Activated CD8-positive, alpha-beta memory T cell treated with anti-CD3 and anti-CD28 coated beads, Interleukin-2, amount 10 ng/mL, durations not matched to agents 7 days and 5 days (primary cell): ENCODE results near the gene NUP153. TPM values are rescaled to one million over a fixed set of nuclear protein-coding genes. Genes with fewer than 3 reads are reported as not detected.

Experiments used
- ATAC-seq: fragments of 150-1000 bp; cut with Tn5 transposase; one replicate; pipeline ENCODE4 v1.10.0; 2021; ENCODE audit warnings: moderate library complexity
- CTCF ChIA-PET: fragments of 350-600 bp; sonication (Branson Sonifier 250); formaldehyde crosslinking; loops from one replicate; lab custom pipeline; 2021; ENCODE audit warnings: antibody characterized with exemption; lab: Charles Lee
- DNase-seq: peaks from one replicate; pipeline ENCODE4 v3.0.0-alpha.2; 2020
- H3K27ac Mint-ChIP-seq: one replicate; pipeline ENCODE4 v1.8.0; 2021; ENCODE audit warnings: mild to moderate bottlenecking, mixed read lengths
- H3K27me3 Mint-ChIP-seq: one replicate; pipeline ENCODE4 v1.8.0; 2021; ENCODE audit warnings: mixed read lengths
- H3K36me3 Mint-ChIP-seq: one replicate; pipeline ENCODE4 v1.8.0; 2021; ENCODE audit warnings: mild to moderate bottlenecking, mixed read lengths
- H3K4me1 Mint-ChIP-seq: one replicate; pipeline ENCODE4 v1.8.0; 2021; ENCODE audit warnings: mixed read lengths
- H3K4me3 Mint-ChIP-seq: one replicate; pipeline ENCODE4 v1.8.0; 2021; ENCODE audit warnings: mild to moderate bottlenecking, moderate library complexity, mixed read lengths
- H3K9me3 Mint-ChIP-seq: one replicate; pipeline ENCODE4 v1.8.0; 2022; ENCODE audit warnings: low read depth, mixed read lengths
- total RNA-seq, 2 experiments: library from RNA; stranded (reverse); gene quantifications; one replicate each; pipeline ENCODE4 v1.2.3, GENCODE V29; 2021

The NUP153 gene
- total RNA-seq, 2 experiments from 2014 or later, result 83.8 to 97.9 TPM

DNA sequence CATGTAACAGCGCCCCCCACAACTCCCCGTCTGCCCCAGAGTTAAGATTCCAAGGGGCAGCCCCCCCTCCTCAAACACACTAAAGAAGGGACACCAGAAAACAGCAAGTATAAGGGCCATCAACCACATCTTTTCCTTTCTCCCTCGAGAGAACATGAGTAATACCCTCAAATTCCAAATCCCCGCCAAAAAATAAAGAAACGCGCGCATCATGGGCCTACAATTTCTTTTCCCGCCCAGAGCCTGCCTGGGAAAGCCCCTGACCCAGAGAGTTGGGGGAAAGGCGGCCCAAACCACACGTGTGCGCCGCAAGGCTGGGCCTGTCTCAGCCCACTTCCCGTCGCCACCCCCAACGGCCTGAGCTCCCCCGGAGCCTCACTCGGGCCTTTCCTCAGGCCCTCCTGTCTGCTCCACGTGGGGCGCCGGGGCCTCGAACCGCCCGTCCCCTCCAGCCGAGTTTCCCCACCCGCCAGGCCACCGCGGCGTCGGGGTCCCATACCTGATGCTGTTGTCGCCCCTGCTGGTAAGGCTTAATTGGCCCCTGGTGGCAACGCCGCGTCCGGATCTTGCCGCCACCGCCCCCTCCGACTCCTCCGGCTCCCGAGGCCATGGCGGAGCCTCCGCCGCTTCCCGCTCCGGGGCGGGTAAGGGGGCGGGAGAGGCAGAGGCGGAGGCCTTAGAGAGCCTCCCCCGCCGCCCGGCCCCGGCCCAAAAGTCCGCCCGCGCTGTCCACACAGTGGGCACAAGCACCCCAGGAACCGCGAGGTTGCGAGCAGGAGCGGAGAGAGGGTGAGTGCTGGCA is 746 bp downstream of the NUP153 start:
- Mint-ChIP-seq H3K9me3 (no peaks in the 10 kb centered on the region), H3K4me3 (peak overlapping the region; percentile 80)

DNA sequence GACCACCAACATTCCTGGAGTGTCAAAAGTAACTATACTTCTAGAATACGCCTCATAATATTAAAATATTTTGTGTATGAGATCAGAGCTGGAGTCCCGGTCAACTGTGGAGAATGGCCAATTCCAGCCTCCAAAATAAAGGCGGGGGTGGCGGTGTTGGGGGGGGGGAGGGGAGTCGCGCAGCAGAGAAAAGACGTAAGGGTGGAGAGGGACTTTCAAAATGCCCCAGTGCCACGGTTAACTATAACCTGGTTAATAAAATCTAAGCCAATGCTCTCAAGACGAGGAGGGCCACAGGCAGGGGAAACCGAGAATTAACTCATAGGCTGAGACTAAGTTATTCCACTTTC is 1.3 kb downstream of the NUP153 start:
- ATAC-seq (no peak), DNase-seq (no peak)
- CTCF ChIA-PET, result interaction anchor here (3.2 to 8.8 kb wide), 2 partner anchors 9 to 105 kb away, joined by 19 to 60 read pairs; partner anchors contain the start of gene FAM8A1
- Mint-ChIP-seq H3K27me3 (no peaks in the 10 kb centered on the region), H3K4me1 (peaks cover 37% of the 10 kb centered on the region), H3K4me3 (peak overlapping the region; percentile 80), H3K27ac (peak overlapping the region; percentile 90), H3K9me3 (no peaks in the 10 kb centered on the region), H3K36me3 (peaks cover 29% of the 10 kb centered on the region)

More for the DNA sequence above, 746 bp downstream of the NUP153 start:
- no peaks in the 10 kb centered on the region for H3K27me3 Mint-ChIP-seq
- ATAC-seq (peak; percentile 59), DNase-seq (peak; percentile 95)
- peaks cover 29% of the 10 kb centered on the region for H3K36me3 Mint-ChIP-seq
- CTCF ChIA-PET, result interaction anchor here (3.2 to 8.8 kb wide), 2 partner anchors 8 to 106 kb away, joined by 19 to 60 read pairs; partner anchors contain the start of gene FAM8A1
- peak overlapping the region; percentile 90 for H3K27ac Mint-ChIP-seq
- H3K4me1 Mint-ChIP-seq, result peaks cover 36% of the 10 kb centered on the region

DNA sequence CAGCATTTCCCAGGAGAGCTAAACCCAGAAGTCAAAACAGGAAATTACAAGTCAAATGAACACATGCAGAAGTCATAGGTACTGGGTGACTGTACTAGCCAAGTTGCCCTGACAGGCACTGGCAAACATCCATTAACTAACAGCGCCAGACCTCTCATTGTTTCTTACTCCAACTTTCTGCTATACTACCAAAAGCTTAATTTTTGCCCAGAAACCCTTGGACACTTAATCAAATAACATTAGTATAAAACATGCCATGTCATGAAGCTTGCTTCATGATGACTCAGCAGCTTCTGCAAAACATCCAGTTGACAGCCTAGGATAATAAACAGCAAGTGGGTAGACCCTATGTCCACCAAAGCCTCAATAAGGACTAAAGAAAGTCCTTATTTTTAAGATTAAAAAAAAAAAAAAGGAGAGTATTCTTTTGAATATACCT is 3.5 kb downstream of the NUP153 start:
- Mint-ChIP-seq H3K4me3 (peak overlapping the region; percentile 80), H3K27ac (peak overlapping the region; percentile 95), H3K9me3 (no peaks in the 10 kb centered on the region), H3K4me1 (peaks cover 41% of the 10 kb centered on the region), H3K36me3 (peaks cover 24% of the 10 kb centered on the region), H3K27me3 (no peaks in the 10 kb centered on the region)
- no peak for DNase-seq
- CTCF ChIA-PET, result interaction anchor here (1.1 to 8.8 kb wide), 6 partner anchors 11 to 119 kb away, joined by 3 to 60 read pairs (median 7); no protein-coding TSS in a partner anchor
- no peak for ATAC-seq

DNA sequence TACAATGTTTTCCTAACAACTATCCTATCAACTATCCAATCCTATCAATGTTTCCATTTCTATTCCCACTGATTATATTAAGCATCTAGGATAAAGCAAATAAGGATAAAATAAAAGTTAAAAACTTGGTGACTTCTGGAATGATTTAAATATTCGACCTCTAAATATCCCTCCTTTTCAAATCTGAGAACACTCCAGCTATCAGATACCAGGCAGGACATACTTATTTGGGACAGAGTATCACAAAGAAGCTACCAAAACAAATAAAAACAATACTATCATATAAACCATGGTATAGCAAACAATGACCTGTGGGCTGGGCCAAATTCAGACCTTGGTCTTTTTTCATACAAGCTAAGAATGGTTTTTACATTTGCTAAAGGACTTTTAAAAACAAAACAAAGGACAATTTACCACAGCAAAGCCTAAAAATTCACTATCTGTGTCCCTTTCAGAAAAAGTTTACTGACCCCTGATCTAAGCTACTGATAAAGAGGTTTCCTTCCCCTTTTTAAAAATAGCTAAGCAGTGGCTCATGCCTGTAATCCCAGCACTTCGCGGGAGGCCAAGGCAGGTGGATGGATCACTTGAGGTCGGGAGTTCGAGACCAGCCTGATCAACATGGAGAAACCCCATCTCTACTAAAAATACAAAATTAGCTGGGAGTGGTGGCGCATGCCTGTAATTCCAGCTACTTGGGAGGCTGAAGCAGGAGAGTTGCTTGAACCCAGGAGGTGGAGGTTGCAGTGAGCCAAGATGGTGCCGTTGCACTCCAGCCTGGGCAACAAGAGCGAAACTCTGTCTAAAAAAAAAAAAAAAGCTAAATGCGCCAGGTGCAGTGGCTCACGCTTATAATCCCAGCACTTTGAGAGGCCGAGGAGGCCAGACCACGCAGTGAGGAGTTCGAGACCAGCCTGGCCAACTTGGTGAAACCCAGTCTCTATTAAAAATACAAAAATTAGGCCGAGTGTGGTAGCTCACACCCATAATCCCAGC is 6.0 kb downstream of the NUP153 start:
- H3K27ac Mint-ChIP-seq, result peak overlapping the region; percentile 95
- no peak overlapping the region for H3K4me3 Mint-ChIP-seq
- H3K27me3 Mint-ChIP-seq, result no peaks in the 10 kb centered on the region
- CTCF ChIA-PET, result interaction anchor here (0.8 to 8.8 kb wide), 12 partner anchors 10 to 119 kb away, joined by 3 to 60 read pairs (median 6); partner anchors contain the start of gene FAM8A1
- DNase-seq (no peak), ATAC-seq (no peak)
- peaks cover 29% of the 10 kb centered on the region for H3K36me3 Mint-ChIP-seq
- H3K9me3 Mint-ChIP-seq, result no peaks in the 10 kb centered on the region
- peaks cover 44% of the 10 kb centered on the region for H3K4me1 Mint-ChIP-seq

DNA sequence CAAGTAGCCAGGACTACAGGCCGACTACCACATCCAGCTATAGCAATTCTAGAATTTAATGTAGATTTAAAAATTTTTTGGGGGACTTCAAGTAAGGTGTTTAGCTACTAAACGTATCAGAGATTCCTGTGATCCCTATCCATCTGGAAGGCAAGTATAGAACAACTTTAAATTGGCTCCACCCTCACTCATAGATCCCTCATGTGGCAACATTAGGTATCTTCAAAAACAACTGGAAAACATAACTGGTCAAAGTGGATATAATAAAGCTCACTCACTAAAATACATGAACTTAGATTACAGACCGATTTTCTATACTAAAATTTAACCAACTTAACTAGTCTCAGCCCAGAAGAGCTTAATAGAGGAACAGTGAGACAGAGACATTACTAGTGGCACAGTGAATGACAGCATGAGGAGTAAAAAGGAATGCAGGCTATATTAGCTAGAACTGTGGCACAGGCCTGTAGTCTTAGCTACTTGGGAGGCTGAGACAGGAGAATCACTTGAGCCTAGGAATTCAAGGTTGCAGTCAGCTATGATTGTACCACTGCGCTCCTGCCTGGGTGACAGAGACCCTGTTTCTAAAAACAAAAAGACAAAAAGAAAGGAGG is 14.7 kb downstream of the NUP153 start:
- peaks cover 29% of the 10 kb centered on the region for H3K36me3 Mint-ChIP-seq
- CTCF ChIA-PET, result interaction anchor here (1.0 to 3.4 kb wide), 4 partner anchors 9 to 108 kb away, joined by 3 to 21 read pairs (median 4); no protein-coding TSS in a partner anchor
- peaks cover 43% of the 10 kb centered on the region for H3K4me1 Mint-ChIP-seq

DNA sequence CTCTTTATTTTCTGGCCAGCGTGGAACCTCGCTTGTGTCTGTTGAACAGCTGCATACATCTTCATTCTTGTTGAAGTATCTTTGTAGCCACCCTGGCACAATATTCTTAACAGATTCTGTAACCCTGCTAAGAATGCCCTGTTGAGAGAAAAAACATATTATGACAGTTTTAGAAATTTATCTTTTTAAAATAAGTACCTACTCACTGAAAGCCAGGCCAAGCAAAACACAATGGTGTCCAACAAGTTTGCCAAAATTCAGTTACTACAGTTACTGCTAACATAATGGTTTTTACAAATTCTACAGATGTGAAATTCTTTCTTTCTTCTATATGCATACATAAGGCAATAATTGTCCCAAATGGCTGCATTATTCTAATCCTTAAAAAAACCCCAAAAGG is 18.2 kb downstream of the NUP153 start:
- CTCF ChIA-PET, result interaction anchor here (1.5 kb wide), 1 partner anchor 14 kb away, joined by 8 read pairs; no protein-coding TSS in a partner anchor
- no peaks in the 10 kb centered on the region for H3K27me3 Mint-ChIP-seq
- peaks cover 41% of the 10 kb centered on the region for H3K36me3 Mint-ChIP-seq
- no peak overlapping the region for H3K27ac Mint-ChIP-seq
- H3K4me1 Mint-ChIP-seq, result peaks cover 38% of the 10 kb centered on the region
- no peak for DNase-seq
- ATAC-seq, result no peak
- H3K9me3 Mint-ChIP-seq, result no peaks in the 10 kb centered on the region
- no peak overlapping the region for H3K4me3 Mint-ChIP-seq

More for the DNA sequence above, 14.7 kb downstream of the NUP153 start:
- ATAC-seq, result no peak
- Mint-ChIP-seq H3K9me3 (no peaks in the 10 kb centered on the region), H3K4me3 (no peak overlapping the region), H3K27me3 (no peaks in the 10 kb centered on the region), H3K27ac (peak overlapping the region; percentile 56)
- no peak for DNase-seq

DNA sequence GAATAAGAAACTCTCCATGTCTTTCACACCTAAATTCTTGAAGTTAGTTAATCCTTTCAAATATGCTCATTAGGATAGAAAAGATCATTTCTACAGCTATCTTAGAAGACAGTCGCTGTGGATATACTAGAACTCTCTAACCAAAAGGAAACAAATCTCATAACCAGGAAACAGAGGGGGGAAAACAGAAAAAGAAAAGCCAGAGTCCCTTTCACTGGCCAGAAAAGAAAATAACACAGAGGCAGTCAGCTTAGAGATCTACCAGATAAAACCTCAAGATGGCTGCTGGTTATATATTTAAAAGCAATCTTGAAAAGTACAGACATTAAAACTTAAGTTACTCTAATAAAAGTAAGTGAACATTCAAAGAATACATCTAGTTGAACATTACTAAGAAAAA is 19.6 kb downstream of the NUP153 start:
- H3K4me1 Mint-ChIP-seq, result peaks cover 36% of the 10 kb centered on the region
- no peaks in the 10 kb centered on the region for H3K9me3 Mint-ChIP-seq
- CTCF ChIA-PET, result interaction anchor here (1.0 kb wide), 1 partner anchor 10 kb away, joined by 4 read pairs; no protein-coding TSS in a partner anchor

DNA sequence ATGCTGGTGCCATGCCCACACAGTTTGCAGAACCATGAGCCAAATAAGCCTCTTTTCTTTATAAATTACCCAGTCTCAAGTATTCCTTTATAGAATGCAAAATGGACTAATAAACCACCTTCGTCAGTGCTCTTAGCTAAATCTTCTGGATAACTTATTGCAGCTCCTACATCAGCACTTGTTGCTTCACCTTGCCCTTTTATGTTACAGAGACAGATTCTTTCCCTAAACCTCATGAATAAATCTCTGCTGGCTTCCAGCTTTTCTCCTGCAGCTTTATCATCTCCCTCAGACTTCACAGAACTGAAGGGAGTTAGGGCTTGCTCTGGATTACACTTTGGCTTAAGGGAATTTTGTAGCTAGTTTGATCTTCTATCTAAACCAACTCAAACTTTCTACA is 22.6 kb downstream of the NUP153 start:
- Mint-ChIP-seq H3K4me1 (peaks cover 40% of the 10 kb centered on the region), H3K36me3 (peaks cover 59% of the 10 kb centered on the region), H3K27me3 (no peaks in the 10 kb centered on the region), H3K4me3 (no peak overlapping the region), H3K27ac (no peak overlapping the region), H3K9me3 (no peaks in the 10 kb centered on the region)
- CTCF ChIA-PET, result interaction anchor here (0.9 to 1.8 kb wide), 2 partner anchors 16 to 18 kb away, joined by 3 to 5 read pairs; no protein-coding TSS in a partner anchor
- DNase-seq (no peak), ATAC-seq (no peak)

More for the DNA sequence above, 19.6 kb downstream of the NUP153 start:
- Mint-ChIP-seq H3K36me3 (peaks cover 44% of the 10 kb centered on the region), H3K4me3 (no peak overlapping the region), H3K27ac (peak overlapping the region; percentile 49), H3K27me3 (no peaks in the 10 kb centered on the region)
- no peak for ATAC-seq
- DNase-seq, result no peak

DNA sequence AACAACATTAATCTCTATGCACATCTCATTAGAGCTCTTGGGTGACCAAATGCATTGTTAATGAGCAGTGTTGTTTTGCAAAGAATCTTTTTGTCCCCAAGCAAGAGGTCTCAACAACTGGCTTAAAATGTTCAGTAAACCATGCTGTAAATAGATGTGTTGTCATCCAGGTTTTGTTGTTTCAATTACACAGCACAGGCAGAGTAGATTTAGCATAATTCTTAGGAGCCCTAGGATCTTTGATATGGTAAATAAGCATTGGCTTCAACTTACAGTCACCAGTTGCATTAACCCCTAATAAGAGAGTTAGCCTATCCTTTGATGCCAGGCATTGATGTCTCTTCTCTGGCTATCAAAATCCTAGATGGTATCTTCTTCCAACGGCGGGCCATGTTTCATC is 23.3 kb downstream of the NUP153 start:
- DNase-seq (no peak), ATAC-seq (no peak)
- Mint-ChIP-seq H3K36me3 (peaks cover 60% of the 10 kb centered on the region), H3K27me3 (no peaks in the 10 kb centered on the region), H3K9me3 (no peaks in the 10 kb centered on the region), H3K4me3 (no peak overlapping the region), H3K4me1 (peaks cover 41% of the 10 kb centered on the region), H3K27ac (no peak overlapping the region)
- CTCF ChIA-PET, result interaction anchor here (0.9 to 1.8 kb wide), 3 partner anchors 17 to 121 kb away, joined by 3 to 5 read pairs (median 4); no protein-coding TSS in a partner anchor

DNA sequence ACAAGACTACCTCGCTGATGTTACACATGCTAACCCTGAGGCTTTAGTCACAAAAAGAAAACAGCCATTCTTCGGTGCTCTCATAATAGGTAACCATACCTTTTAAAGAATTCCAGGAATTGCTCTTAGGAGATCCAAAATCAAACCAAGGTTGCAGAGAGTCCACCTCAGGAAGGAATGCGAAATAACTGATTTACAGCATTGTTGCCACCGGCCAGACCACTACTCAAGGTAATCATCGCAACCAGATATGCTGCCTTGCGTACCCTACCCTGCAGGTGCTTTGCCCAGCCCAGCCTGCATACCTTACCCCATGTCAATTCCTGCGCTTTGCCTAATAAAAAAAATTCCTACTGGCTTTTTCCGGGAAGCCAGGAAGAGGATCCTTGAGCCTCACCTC is 27.0 kb downstream of the NUP153 start:
- peaks cover 54% of the 10 kb centered on the region for H3K4me1 Mint-ChIP-seq
- no peaks in the 10 kb centered on the region for H3K27me3 Mint-ChIP-seq
- CTCF ChIA-PET, result no interaction called here
- H3K36me3 Mint-ChIP-seq, result peaks cover 53% of the 10 kb centered on the region
- H3K9me3 Mint-ChIP-seq, result no peaks in the 10 kb centered on the region
- no peak for ATAC-seq
- DNase-seq, result no peak
- H3K4me3 Mint-ChIP-seq, result no peak overlapping the region
- no peak overlapping the region for H3K27ac Mint-ChIP-seq

DNA sequence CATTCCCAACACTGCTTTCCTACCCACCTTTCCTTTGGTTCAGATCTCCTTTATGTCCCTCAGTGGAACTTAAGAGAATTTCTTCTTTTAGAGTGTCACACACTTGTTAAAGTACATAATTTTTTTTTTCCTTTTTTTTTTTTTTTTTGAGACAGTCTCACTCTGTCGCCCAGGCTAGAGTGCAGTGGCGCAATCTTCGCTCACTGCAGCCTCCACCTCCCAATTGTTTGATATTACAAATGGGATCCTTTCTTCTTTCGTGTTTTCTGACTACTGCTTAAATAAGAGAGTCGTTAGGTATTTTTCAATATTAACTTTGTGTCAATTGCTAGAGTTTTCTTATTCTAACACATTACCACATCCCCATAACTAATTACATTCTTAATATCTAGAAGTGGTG is 29.1 kb downstream of the NUP153 start:
- peaks cover 49% of the 10 kb centered on the region for H3K36me3 Mint-ChIP-seq
- H3K27ac Mint-ChIP-seq, result peak overlapping the region; percentile 38
- H3K4me3 Mint-ChIP-seq, result no peak overlapping the region
- peaks cover 56% of the 10 kb centered on the region for H3K4me1 Mint-ChIP-seq
- H3K9me3 Mint-ChIP-seq, result no peaks in the 10 kb centered on the region
- no peaks in the 10 kb centered on the region for H3K27me3 Mint-ChIP-seq
- ATAC-seq (no peak), DNase-seq (no peak)
- CTCF ChIA-PET, result interaction anchor here (0.9 kb wide), 1 partner anchor 10 kb away, joined by 4 read pairs; no protein-coding TSS in a partner anchor

DNA sequence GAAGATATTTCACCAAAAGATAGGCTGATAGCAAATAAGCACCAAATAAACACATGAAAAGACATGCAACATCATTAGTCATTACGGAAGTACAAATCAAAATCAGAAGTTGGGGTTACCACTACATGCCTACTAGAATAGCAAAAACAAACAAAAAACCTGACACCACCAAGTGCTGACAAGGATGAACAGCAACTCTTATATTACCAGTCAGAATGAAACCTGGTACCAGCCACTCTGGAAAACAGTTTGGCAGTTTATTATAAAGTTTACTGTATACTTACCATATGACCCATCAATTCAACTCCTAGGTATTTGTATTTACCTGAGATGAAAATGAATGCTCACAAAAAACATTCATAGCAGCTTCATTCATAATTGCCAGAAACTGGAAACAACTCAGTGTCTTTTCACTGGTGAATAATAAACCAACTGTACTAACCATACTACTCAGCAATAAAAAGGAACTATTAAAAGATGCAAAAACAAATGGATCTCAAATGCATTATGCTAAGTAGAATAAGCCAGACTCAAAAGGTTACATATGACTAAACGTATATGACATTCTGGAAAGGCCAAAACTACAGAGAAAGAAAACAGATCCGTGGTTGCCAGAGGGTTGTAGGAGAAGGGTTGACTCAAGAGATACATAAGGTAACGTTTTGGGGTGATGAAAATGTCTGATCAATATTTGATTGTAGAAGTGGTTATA is 33.0 kb downstream of the NUP153 start:
- no peak overlapping the region for H3K4me3 Mint-ChIP-seq
- no peaks in the 10 kb centered on the region for H3K27me3 Mint-ChIP-seq
- no peaks in the 10 kb centered on the region for H3K9me3 Mint-ChIP-seq
- peaks cover 60% of the 10 kb centered on the region for H3K36me3 Mint-ChIP-seq
- peak; percentile 95 for ATAC-seq
- peaks cover 39% of the 10 kb centered on the region for H3K4me1 Mint-ChIP-seq
- CTCF ChIA-PET, result no interaction called here
- H3K27ac Mint-ChIP-seq, result peak overlapping the region; percentile 72
- DNase-seq, result peak; percentile 45
